ENCODE data around the gene LDHD. TPM values are rescaled to one million over a fixed set of nuclear protein-coding genes. Genes with fewer than 3 reads are reported as not detected.

LDHD gene
- total and polyA plus RNA-seq, 9 donors, result 1.6 to 3.8 (median 2.3) TPM

DNA sequence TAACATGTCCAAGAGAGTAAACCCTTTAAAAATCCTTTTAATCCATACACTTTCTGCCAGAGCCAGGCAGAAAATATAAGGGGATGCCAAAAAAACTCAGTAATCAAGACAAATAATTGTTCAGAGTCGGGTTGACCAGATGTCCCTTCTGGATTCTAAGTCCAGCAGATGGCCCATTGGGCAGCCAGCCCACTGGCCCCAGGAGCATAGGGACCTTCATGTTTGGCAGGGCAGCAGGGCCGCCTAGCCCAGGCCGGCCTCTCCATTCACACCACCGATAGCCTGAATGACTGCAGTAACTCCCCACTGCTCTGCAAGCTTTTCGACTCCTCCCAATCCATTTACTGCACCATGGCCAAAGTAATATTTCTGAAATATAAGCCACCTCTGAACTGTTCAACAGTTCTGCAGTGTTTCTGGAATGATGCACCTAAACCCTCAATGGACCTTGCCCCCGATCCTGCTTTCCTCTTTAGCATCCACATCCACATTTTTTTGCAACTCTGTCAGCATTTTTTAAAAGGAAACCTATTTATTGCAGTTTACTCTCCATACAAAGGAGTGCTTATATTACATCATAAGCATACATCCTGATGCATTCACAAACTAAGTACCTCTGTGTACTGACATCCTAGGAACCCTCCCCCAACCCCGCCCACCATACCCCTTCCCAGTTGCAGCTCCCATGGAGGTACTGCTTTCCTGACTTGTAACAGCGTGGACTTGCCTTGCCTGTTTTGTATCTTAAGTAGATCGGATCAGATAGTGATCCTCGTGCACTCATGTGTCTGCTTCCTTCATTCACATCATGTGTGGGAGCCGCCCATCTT, 46.4 kb downstream of the LDHD start:
- no peak overlapping the region for H3K4me3 ChIP-seq (ENCODE audit: low read length)
- peak overlapping the region; percentile 55 for H3K27ac ChIP-seq (ENCODE audit: low read length)
- no peaks in the 10 kb centered on the region for H3K27me3 ChIP-seq (ENCODE audit: control insufficient read depth, insufficient read depth, low read length)
- H3K9me3 ChIP-seq (replicated peaks; ENCODE audit: control insufficient read depth, low read depth, low read length), result no peaks in the 10 kb centered on the region
- no peaks in the 10 kb centered on the region for H3K36me3 ChIP-seq (ENCODE audit: control insufficient read depth, insufficient read depth, low read length)
- peak; percentile 88 for DNase-seq
- WGBS (ENCODE audit: insufficient coverage), result 22% methylated on average over 6 of the region's 11 CpGs
- peaks cover 36% of the 10 kb centered on the region for H3K4me1 ChIP-seq (ENCODE audit: control insufficient read depth, insufficient read depth, low read length)

DNA sequence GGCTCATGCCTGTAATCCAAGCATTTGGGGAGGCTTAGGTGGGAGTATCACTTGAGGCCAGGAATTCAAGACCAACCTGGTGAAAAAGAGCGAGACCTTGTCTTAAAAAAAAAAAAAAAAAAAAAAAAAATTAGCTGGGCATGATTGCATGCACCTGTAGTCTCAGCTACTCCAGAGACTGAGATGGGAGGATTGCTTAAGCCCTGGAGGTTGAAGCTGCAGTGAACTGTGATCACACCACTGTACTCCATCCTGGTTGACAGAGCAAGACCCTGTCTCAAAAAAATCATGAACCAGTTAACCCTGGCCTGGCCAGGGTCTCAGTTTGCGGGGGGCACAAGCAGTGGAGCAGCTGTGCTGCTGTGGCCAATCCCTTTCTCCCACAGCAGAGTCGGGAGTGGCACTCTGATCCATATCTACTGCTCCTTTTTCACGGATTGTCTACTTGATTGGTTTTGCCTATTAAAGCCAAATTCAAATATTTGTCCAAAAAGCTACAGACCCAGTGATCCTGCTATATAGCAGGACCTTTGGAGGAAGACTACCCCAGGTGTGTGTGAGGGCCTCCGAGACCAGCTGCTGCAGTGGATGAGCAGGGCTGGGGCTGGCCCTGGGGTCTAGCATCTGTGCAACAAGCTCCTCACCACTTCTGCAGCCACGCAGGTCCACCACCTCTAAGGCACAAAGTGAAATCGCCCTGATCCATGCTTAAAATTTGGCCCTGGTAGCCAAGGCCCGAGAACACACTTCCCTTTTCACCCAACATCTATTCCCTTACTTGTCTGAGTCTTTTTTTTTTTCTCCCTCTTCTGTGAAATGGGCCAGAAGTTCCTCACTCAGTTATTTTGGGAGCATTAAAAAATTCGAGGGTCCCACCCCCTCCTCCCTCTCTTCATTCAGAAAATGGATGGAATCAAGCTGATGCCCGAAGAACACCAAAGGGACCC, 48.2 kb downstream of the LDHD start:
- H3K4me1 ChIP-seq (ENCODE audit: control insufficient read depth, insufficient read depth, low read length), result peaks cover 29% of the 10 kb centered on the region
- no peak overlapping the region for H3K4me3 ChIP-seq (ENCODE audit: low read length)
- DNase-seq, result no peak
- no peaks in the 10 kb centered on the region for H3K27me3 ChIP-seq (ENCODE audit: control insufficient read depth, insufficient read depth, low read length)
- no peaks in the 10 kb centered on the region for H3K9me3 ChIP-seq (replicated peaks; ENCODE audit: control insufficient read depth, low read depth, low read length)
- WGBS (ENCODE audit: insufficient coverage), result 71% methylated on average over 7 of the region's 10 CpGs
- H3K27ac ChIP-seq (ENCODE audit: low read length), result no peak overlapping the region
- H3K36me3 ChIP-seq (ENCODE audit: control insufficient read depth, insufficient read depth, low read length), result no peaks in the 10 kb centered on the region

DNA sequence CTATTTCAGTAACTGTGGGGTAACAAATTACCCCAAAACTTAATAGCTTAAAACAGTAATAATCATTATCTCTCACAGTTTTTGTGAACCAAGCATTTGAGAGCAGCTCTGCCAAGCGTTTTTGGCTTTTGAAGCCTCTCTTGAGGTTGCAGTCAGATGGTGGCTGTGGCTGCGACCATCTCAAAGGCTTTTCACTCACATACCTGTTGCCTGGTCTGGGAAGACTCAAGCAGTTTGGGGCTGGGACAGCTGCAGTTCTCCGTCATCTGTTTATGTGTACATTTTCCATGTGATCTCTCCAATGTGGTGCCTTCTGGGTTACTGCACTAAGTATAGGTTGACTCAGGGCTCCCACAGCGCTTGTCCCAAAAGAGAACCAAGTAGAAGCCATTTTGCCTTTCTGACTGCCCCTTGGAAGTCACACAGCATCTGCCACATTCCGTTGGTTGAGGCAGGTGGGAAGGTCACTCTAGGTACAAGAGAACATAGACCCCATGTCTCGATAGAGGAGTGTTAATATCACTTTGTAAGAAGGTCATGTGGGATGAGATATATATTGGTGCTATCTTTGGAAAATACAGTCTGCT, 49.6 kb downstream of the LDHD start:
- Histone ChIP-seq H3K36me3 (ENCODE audit: control insufficient read depth, insufficient read depth, low read length) (no peaks in the 10 kb centered on the region), H3K27ac (ENCODE audit: low read length) (no peak overlapping the region), H3K27me3 (ENCODE audit: control insufficient read depth, insufficient read depth, low read length) (no peaks in the 10 kb centered on the region), H3K4me1 (ENCODE audit: control insufficient read depth, insufficient read depth, low read length) (peaks cover 37% of the 10 kb centered on the region), H3K9me3 (replicated peaks; ENCODE audit: control insufficient read depth, low read depth, low read length) (no peaks in the 10 kb centered on the region), H3K4me3 (ENCODE audit: low read length) (no peak overlapping the region)
- DNase-seq, result no peak
- 59% methylated on average over 5 of the region's 6 CpGs for WGBS (ENCODE audit: insufficient coverage)

- DNase-seq, result no peak
- Histone ChIP-seq H3K4me1 (ENCODE audit: control insufficient read depth, insufficient read depth, low read length) (peaks cover 40% of the 10 kb centered on the region), H3K4me3 (ENCODE audit: low read length) (no peak overlapping the region), H3K27me3 (ENCODE audit: control insufficient read depth, insufficient read depth, low read length) (no peaks in the 10 kb centered on the region), H3K36me3 (ENCODE audit: control insufficient read depth, insufficient read depth, low read length) (no peaks in the 10 kb centered on the region), H3K9me3 (replicated peaks; ENCODE audit: control insufficient read depth, low read depth, low read length) (no peaks in the 10 kb centered on the region), H3K27ac (ENCODE audit: low read length) (no peak overlapping the region)
- WGBS (ENCODE audit: insufficient coverage), result 67% methylated on average over 1 of the region's 7 CpGs
These were observed 50.9 kb downstream of the LDHD start for GRCh38 chr16:75065521-75066149.

GRCh38 chr16:75065149-75065505, 51.5 kb downstream of the LDHD start:
- H3K27ac ChIP-seq (ENCODE audit: low read length), result no peak overlapping the region
- no peaks in the 10 kb centered on the region for H3K9me3 ChIP-seq (replicated peaks; ENCODE audit: control insufficient read depth, low read depth, low read length)
- H3K4me1 ChIP-seq (ENCODE audit: control insufficient read depth, insufficient read depth, low read length), result peaks cover 35% of the 10 kb centered on the region
- H3K27me3 ChIP-seq (ENCODE audit: control insufficient read depth, insufficient read depth, low read length), result no peaks in the 10 kb centered on the region
- 81% methylated on average over 3 of the region's 10 CpGs for whole genome bisulfite sequencing (ENCODE audit: insufficient coverage)
- H3K4me3 ChIP-seq (ENCODE audit: low read length), result no peak overlapping the region
- no peaks in the 10 kb centered on the region for H3K36me3 ChIP-seq (ENCODE audit: control insufficient read depth, insufficient read depth, low read length)
- no peak for DNase-seq

DNA sequence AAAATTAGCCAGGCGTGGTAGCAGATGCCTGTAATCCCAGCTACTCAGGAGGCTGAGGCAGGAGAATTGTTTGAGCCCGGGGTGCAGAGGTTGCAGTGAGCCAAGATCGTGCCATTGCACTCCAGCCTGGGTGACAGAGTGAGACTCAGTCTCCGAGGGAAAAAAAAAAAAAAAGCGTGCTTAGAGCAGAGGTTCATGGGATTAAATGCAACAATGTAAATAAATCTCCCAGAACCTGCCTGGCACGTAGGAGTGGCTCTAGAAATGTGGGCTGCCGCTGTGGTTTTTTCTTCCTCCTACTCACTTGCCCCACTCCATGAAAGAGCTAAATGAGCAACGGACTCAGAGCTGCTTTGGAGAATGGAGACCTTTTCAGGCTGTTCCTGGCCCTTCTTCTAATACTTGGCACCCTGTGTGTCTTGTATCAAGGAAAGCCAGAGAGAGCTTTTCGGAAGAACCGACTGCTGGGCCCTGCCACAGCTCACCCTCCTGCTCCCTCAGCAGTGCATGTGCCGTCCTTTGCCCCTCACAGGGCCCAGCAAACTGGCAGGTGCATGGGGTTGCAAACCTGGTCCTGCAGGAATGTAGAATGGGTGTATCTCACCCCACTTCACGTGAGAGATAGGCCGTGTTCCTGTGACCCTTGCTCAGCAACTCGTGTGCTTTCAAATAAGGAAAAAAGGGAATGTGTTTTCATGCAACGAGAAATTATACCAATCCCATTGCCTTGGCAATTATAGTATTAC, 52.0 kb downstream of the LDHD start:
- Histone ChIP-seq H3K4me3 (ENCODE audit: low read length) (no peak overlapping the region), H3K27me3 (ENCODE audit: control insufficient read depth, insufficient read depth, low read length) (no peaks in the 10 kb centered on the region), H3K36me3 (ENCODE audit: control insufficient read depth, insufficient read depth, low read length) (no peaks in the 10 kb centered on the region), H3K27ac (ENCODE audit: low read length) (no peak overlapping the region), H3K4me1 (ENCODE audit: control insufficient read depth, insufficient read depth, low read length) (peaks cover 30% of the 10 kb centered on the region), H3K9me3 (replicated peaks; ENCODE audit: control insufficient read depth, low read depth, low read length) (no peaks in the 10 kb centered on the region)
- 80% methylated on average over 1 of the region's 15 CpGs for WGBS (ENCODE audit: insufficient coverage)
- DNase-seq, result no peak

DNA sequence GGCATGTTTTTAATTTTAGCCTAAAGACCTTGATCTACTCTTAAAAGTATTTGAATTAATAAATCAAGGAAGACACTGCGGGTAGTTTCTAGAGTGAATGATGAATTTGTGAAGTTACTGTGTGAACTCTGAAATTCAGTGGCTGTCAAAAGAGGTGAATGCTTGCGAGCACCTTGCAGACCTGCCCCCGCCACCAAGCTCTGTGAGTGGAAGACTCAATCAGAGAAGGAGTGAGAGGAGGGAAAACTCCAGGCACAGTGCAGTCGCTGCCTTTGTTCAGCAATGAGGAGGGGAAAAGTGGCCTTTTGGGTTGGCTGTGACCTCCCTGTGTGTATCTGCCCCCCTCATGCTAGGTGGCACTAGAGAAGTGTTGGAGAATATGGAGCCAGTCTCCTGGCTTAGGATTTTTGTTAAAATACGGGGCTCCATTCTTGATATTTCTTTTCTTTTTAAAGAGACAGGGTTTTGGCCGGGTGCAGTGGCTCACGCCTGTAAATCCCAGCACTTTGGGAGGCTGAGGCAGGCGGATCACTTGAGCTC, 53.0 kb downstream of the LDHD start:
- DNase-seq, result no peak
- H3K36me3 ChIP-seq (ENCODE audit: control insufficient read depth, insufficient read depth, low read length), result no peaks in the 10 kb centered on the region
- H3K9me3 ChIP-seq (replicated peaks; ENCODE audit: control insufficient read depth, low read depth, low read length), result no peaks in the 10 kb centered on the region
- H3K27ac ChIP-seq (ENCODE audit: low read length), result no peak overlapping the region
- H3K4me3 ChIP-seq (ENCODE audit: low read length), result no peak overlapping the region
- no peaks in the 10 kb centered on the region for H3K27me3 ChIP-seq (ENCODE audit: control insufficient read depth, insufficient read depth, low read length)
- 89% methylated on average over 4 of the region's 8 CpGs for WGBS (ENCODE audit: insufficient coverage)
- peaks cover 24% of the 10 kb centered on the region for H3K4me1 ChIP-seq (ENCODE audit: control insufficient read depth, insufficient read depth, low read length)

DNA sequence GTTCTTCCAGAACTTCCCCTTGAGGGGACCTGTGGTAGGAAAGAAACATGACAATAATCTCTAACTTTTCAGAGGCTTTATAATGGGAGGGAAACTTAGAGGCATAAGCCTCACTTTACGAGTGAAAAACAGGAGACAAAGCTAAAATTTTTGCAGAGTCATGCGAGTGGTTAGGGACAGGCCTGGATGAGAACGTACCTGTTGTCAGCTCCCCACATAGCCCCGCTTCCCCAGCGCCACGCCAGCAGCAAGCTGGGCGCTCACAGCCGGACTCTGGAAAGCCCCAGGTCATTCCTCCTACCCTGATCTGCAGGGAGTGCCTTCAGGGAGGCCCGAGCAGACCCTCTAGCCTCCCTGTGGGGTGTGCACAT, 53.6 kb downstream of the LDHD start:
- WGBS (ENCODE audit: insufficient coverage), result 92% methylated on average over 4 of the region's 9 CpGs
- no peak for DNase-seq
- no peak overlapping the region for H3K4me3 ChIP-seq (ENCODE audit: low read length)
- H3K9me3 ChIP-seq (replicated peaks; ENCODE audit: control insufficient read depth, low read depth, low read length), result no peaks in the 10 kb centered on the region
- H3K36me3 ChIP-seq (ENCODE audit: control insufficient read depth, insufficient read depth, low read length), result no peaks in the 10 kb centered on the region
- H3K27ac ChIP-seq (ENCODE audit: low read length), result no peak overlapping the region
- no peaks in the 10 kb centered on the region for H3K27me3 ChIP-seq (ENCODE audit: control insufficient read depth, insufficient read depth, low read length)
- peaks cover 19% of the 10 kb centered on the region for H3K4me1 ChIP-seq (ENCODE audit: control insufficient read depth, insufficient read depth, low read length)

- Histone ChIP-seq H3K4me1 (ENCODE audit: control insufficient read depth, insufficient read depth, low read length) (peaks cover 19% of the 10 kb centered on the region), H3K4me3 (ENCODE audit: low read length) (no peak overlapping the region), H3K36me3 (ENCODE audit: control insufficient read depth, insufficient read depth, low read length) (no peaks in the 10 kb centered on the region), H3K27me3 (ENCODE audit: control insufficient read depth, insufficient read depth, low read length) (no peaks in the 10 kb centered on the region), H3K9me3 (replicated peaks; ENCODE audit: control insufficient read depth, low read depth, low read length) (no peaks in the 10 kb centered on the region), H3K27ac (ENCODE audit: low read length) (peak overlapping the region; percentile 38)
- 71% methylated on average over 12 of the region's 22 CpGs for WGBS (ENCODE audit: insufficient coverage)
- DNase-seq, result no peak
These were observed 54.2 kb downstream of the LDHD start for GRCh38 chr16:75062135-75062975.
